Fibroblast of upper back skin (primary cell): ENCODE measurements around the gene ZNF219.

Experiments
- DNase-seq: peaks from one replicate; pipeline ENCODE4 v3.0.0-alpha.2; 2013

ZNF219 gene

GRCh38 chr14:21101802-21102413, 3.5 kb upstream of the ZNF219 start:
- no peak for DNase-seq

DNA sequence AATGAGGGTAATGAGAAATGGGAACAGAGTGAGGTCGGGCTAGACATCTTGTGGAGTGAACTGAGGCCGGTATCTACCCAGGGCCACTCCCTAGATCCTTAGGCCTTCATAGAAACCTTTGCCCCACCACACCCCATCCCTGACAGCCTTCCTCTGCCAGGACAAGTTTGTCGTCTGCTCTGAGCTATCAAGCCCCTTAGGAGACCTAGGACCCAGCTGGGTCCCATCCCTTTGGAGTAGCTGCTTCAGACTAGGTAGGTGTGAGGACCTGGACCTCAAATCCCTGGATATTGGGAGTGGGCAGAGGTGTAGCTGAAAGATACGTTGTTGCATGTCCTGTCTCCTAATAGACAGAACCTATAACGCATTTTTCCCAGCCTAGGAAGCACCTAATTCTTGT, 2.5 kb upstream of the ZNF219 start, which contains the start of gene TMEM253:
Gene TMEM253 (plus strand): TSS at position 136 of the 400 bp plus-strand sequence. CDS start 278 bp downstream, outside the sequence.
- DNase-seq: no peak

DNA sequence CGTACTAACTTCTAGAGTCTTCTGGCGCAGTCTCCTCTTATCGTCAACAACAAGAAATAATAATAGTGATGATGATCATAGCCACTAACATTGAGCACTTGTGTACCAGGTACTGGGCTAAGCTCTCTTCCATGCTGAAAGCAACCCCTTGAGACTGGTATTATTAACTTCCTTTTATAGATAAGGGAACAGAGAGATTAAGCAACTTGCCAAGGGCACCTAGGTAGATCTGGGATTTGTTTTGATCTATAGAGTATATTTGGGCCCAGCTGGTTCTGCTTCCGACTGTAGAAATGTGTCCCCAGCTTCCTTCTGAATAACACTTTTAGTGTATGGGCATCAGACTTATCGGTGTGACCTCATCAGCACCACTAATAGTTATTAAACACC, 1.1 kb upstream of the ZNF219 start:
- DNase-seq: no peak

GRCh38 chr14:21098892-21099595, 589 bp upstream of the ZNF219 start:
- no peak for DNase-seq

GRCh38 chr14:21097636-21098075, 799 bp downstream of the ZNF219 start:
- DNase-seq: no peak

GRCh38 chr14:21096978-21097635, 1.3 kb downstream of the ZNF219 start:
- no peak for DNase-seq

DNA sequence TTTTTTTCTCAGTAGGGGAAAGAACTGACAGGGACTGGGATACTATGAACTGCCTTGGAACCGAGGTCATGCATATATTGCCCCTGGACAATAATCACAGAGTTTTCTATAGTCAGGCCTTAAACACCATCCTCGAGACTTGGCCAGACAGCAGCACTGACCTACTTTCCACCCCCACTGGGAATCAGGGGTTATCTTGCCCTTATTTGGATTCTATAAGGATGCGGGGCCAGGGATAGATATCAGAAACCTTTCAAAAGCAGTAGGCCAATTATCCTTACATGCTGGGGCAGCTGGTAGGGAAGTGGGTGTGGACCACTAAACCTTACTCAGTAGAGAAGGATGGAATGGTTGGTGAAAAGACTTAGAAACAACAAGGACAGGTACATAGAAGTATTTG, 2.0 kb downstream of the ZNF219 start:
- no peak for DNase-seq

- DNase-seq: peak; percentile 47
These were observed 2.8 kb downstream of the ZNF219 start for GRCh38 chr14:21095430-21096205.

DNA sequence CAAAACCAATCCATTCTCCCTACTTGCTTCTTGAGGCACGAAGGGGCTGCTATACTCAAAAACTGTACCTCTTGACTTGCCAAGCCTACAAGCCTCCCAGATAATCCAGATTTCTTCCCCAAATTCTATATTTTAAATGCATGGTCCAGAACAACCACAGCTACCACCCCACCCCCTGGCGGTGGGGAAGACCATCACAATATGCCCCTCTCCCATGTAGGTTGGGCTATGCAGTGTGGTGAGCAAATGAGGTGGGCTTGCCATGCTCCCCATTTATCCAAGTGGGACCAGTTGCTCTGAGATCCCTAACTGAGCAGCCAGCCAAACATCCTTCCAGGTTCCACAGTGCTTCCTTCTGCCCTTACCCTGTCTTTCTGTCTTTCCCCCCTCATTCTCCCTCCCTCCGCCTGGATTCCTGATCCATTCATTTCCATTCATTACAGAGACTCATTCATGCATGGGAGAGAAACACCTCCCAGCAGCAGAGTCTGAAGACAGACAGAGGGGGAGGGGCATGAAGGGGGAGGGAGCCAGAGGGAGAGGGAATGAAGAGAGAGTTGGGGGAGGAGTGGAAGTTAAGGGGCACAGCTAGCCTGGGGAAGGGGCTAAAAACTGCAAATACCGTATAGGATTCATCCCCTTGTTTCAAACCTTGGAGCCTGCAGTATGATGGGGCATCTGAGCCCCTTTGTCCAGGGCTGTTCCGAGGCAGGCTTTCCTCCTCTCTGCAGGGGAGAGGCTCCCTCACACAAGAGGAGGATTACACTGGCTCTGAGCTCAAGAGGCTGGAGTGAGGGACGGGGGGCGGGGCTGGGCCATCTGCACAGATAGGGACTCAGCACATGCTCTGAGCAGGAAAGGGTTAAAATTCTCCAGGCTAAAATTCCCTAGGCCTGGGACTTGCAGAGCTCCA, 4.4 kb downstream of the ZNF219 start:
- peak; percentile 25 for DNase-seq

- no peak for DNase-seq
These were observed 5.4 kb downstream of the ZNF219 start for GRCh38 chr14:21093018-21093417.

GRCh38 chr14:21092273-21093011, 6.0 kb downstream of the ZNF219 start:
- DNase-seq: peak; percentile 53

DNA sequence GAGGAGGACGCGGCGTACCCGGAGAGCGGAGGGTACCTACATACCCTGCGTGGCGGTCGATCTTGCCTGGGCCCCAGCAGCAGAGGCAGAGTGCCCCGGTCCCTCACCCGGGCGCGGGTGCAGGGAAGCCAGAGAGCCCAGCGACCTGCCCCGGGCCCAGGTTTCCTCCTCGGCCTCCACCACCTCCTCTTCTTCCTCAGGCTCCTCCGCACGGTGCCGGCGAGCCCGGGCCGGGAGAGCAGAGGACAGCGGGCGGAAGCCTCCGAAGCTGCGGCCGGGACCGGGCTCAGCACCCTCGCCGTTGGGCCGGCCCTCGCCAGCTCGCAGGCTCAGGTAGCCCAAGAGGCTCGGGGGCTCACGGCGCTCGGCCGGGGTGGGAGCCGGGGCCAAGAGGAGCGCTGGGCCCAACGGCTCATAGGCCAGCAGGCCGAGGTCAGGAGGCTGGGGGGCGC, 6.6 kb downstream of the ZNF219 start:
- DNase-seq: no peak

DNA sequence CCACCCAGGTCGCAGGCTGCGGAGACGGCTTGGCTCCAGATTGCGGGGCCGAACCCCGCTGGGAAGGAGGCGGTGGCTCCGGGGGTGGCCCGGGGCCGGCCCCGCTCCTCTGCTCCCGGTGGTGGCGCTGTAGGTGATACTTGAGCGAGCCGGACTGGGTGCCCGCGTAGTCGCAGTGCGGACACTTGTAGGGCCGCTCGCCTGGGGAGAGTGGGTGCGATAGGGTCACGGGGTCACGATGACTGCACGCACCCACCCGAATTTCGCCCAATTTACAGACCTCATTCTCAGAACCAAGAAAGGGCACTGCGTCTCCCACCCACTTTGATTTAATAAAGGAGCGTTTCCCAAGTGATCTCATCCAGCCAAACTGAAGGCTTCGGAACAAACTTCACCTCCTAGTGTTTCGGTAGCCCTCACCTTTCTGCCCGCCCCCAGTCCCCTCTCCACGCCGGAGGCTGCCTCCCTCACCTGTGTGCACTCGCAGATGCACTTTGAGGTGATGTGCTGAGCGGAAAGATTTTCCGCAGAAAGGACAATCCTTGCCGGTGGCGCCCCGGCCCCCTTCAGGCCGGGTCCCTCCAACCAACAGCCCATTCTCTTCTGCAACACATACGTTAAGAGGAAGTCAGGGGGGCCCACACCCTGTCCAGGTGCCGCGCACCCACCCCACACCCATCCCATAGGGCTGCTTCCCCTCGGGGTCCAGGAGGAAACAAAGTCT, 7.4 kb downstream of the ZNF219 start:
- DNase-seq: no peak

- no peak for DNase-seq
These were observed 8.1 kb downstream of the ZNF219 start for GRCh38 chr14:21090194-21090939.

DNA sequence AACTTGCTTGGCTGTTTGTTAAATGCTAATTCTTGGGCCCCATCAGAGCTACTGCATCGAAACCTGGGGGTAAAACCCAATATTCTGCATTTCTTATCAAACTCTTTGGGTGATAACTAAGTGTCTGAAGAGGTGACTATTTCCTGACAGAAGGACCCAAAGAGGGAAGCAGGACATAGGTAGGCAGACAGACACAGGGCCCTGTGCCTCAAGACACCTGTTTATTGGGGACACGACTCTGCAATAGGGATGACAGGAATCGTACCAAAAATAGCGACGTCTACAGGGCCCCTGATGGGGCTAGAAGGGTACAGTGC, 8.6 kb downstream of the ZNF219 start:
- DNase-seq: no peak

DNA sequence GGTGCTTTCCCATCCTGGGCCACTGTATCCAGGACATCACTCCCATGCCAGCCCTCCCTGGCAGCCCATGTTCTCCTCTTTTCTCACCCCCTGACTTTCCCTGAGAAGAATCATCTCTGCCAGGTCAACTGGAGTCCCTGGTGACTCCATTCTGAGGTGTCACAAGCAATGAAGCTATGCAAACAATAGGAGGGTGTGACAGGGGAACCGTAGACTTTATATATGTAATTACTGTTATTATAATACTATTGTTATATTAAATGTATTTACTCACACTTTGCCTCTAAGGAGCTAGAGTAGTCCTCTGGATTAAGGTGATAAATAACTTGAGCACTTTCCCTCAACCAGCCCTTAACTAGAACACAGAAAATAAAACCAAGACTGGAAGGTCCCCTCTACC, 9.2 kb downstream of the ZNF219 start:
- DNase-seq: no peak

DNA sequence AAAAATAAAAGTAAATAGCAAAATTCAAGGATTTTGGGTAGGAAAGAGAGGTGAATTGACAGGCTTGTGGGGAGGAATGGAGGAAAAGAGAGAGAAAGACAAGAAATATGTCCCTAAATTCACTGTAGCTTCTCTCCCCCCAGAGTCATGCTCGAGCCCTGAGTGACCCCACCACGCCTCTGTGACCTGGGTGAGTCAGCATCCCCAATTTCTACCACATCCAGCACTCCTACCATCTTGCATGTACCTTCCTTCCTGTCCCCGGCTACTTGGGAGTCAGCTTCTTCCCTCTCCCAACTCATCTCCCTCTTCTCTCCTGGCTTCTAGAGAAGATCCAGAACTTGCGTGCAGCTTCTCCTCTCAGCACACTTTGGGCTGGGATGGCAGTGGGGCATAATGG, 9.8 kb downstream of the ZNF219 start:
- DNase-seq: no peak

DNA sequence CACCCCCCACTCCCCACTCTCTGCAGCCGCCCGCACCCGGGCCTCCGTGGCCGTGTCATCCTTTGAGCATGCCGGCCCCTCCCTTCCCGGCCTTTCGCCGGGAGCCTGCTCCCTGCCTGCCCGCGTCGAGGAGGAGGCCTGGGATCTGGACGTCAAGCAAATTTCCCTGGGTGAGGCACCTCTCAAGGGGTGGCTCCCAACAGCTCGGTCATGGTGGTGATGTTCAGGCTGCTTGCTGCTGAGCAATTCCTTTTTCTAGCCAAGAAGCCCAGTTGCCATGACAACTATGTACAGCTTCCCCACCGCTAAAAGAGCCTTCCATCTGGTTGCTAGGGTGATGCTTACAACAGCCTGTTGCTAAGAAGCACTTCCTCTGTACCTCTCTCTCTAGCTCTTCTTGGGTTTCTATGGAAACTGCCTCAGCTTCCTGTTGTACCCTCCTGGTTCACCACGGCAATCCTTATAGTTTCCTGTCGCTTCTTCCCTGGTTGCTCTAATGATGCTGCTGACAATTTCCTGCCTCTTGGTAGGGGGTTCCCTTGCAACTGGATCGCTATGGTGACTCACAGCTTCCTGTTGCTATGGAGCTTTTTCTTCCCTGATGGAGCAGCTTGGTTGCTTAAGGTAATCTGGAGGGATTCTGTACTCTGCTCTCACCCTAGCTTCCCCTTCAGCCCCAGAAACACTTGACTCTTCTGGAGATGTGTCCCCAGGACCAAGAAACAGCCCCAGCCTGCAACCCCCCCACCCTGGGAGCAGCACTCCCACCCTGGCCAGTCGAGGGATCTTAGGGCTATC, 11.0 kb downstream of the ZNF219 start:
- peak; percentile 95 for DNase-seq

DNA sequence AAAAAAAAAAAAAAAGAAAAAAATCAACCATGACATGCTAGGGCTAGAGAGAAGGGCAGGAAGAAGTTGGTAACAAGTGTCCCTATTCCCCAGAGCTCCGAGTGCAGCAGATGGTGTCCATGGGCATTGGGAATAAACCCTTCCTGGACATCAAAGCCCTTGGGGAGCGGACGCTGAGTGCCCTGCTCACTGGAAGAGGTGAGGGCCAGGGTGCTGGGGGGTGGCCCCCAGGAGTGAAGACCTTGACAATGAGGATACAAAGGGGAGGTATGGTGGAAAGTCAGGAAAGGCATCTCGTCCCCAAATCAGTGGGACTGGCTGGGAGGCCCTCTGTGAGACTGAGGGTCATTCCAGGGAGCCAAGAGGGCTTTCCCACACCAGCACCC, 11.6 kb downstream of the ZNF219 start:
- no peak for DNase-seq
